Measurements from ENCODE around the gene ZCCHC7. TPM values are rescaled to one million over a fixed set of nuclear protein-coding genes. Genes with fewer than 3 reads are reported as not detected.

Gene ZCCHC7
- total and polyA plus RNA-seq, 2 donors (not counting 3 experiments of a cell fraction or from before 2014, with no cell fraction given), result 7.4 to 14.8 TPM

GRCh38 chr9:37126214-37126788 is 5.9 kb downstream of the ZCCHC7 start:
- Histone ChIP-seq H3K27ac (ENCODE audit: insufficient read depth, low read depth, low read length) (no peak overlapping the region), H3K9me1 (replicated peaks; ENCODE audit: control insufficient read depth, extremely low read depth, insufficient read depth, low read length) (peaks cover 2% of the 10 kb centered on the region), H3K4me3 (replicated peaks in 1 of 3; ENCODE audit: insufficient read depth in 1 of 3, low read depth in 1 of 3, low read length in 3 of 3) (no peak overlapping the region), H4K20me1 (replicated peaks; ENCODE audit: control insufficient read depth, extremely low read depth, insufficient read depth, low read length) (no peaks in the 10 kb centered on the region), H3K9ac (replicated peaks; ENCODE audit: extremely low read depth, insufficient read depth, low read length) (no peak overlapping the region), H3K36me3 (ENCODE audit: control insufficient read depth in 2 of 2, extremely low read depth in 1 of 2, insufficient read depth in 2 of 2, low read length in 2 of 2) (peaks cover 0 to 6% of the 10 kb centered on the region in 2 experiments), H3K4me2 (ENCODE audit: insufficient read depth, low read length) (no peak overlapping the region), H3K79me2 (ENCODE audit: control insufficient read depth, insufficient read depth, low read length) (peaks cover 49% of the 10 kb centered on the region), H3K4me1 (ENCODE audit: control insufficient read depth, extremely low read depth, insufficient read depth, low read length) (peaks cover 6% of the 10 kb centered on the region), H3K9me3 (replicated peaks; ENCODE audit: control insufficient read depth, insufficient read depth, low read length) (no peaks in the 10 kb centered on the region), H3K27me3 (ENCODE audit: control insufficient read depth in 2 of 2, insufficient read depth in 2 of 2, low read length in 2 of 2) (no peaks in the 10 kb centered on the region), H2AFZ (ENCODE audit: low read depth, low read length) (no peak overlapping the region)
- DNase-seq (ENCODE audit: low read depth, low spot score) (no peak), FAIRE-seq (peak; percentile 63)
- BruUV-seq (replicated peaks), result no TSS peak
- TF ChIP-seq MYC (IDR thresholded peaks at IDR 0.05; ENCODE audit: low read depth, low read length) (no peak), JUN (IDR thresholded peaks at IDR 0.05; ENCODE audit: borderline replicate concordance, insufficient read depth, insufficient read length, low read depth) (peak; percentile 4)
- ChIA-PET CTCF (no interaction called here), POLR2A (no interaction called here)
- dilution Hi-C loops (cut with MboI; ENCODE audit: extremely low pct_ligation_motif_present, low sequenced_read_pairs), result no loop called here
- intact Hi-C loops (cut with micrococcal nuclease), result no loop called here

GRCh38 chr9:37127018-37127417 is 6.6 kb downstream of the ZCCHC7 start:
- H3K9me3 ChIP-seq (replicated peaks; ENCODE audit: control insufficient read depth, insufficient read depth, low read length), result no peaks in the 10 kb centered on the region
- H2AFZ ChIP-seq (ENCODE audit: low read depth, low read length), result no peak overlapping the region
- dilution Hi-C loops (cut with MboI; ENCODE audit: extremely low pct_ligation_motif_present, low sequenced_read_pairs), result no loop called here
- H4K20me1 ChIP-seq (replicated peaks; ENCODE audit: control insufficient read depth, extremely low read depth, insufficient read depth, low read length), result no peaks in the 10 kb centered on the region
- H3K9ac ChIP-seq (replicated peaks; ENCODE audit: extremely low read depth, insufficient read depth, low read length), result no peak overlapping the region
- BruUV-seq (replicated peaks), result no TSS peak
- no peak for FAIRE-seq
- no peak for DNase-seq (ENCODE audit: low read depth, low spot score)
- ChIA-PET CTCF (no interaction called here), POLR2A (no interaction called here)
- no peaks in the 10 kb centered on the region for H3K27me3 ChIP-seq (ENCODE audit: control insufficient read depth in 2 of 2, insufficient read depth in 2 of 2, low read length in 2 of 2)
- no peak overlapping the region for H3K4me3 ChIP-seq (replicated peaks in 1 of 3; ENCODE audit: insufficient read depth in 1 of 3, low read depth in 1 of 3, low read length in 3 of 3)
- no peak for TF ChIP-seq CTCF (IDR thresholded peaks at IDR 0.05; ENCODE audit: extremely low read depth in 1 of 2, insufficient read depth in 1 of 2, low read depth in 1 of 2, low read length in 2 of 2)
- no peak for TF ChIP-seq JUN (IDR thresholded peaks at IDR 0.05; ENCODE audit: borderline replicate concordance, insufficient read depth, insufficient read length, low read depth)
- TF ChIP-seq MAX (IDR thresholded peaks at IDR 0.05; ENCODE audit: insufficient read depth, insufficient read length), result no peak
- no peak for TF ChIP-seq POLR2AphosphoS5 (IDR thresholded peaks at IDR 0.05; ENCODE audit: insufficient read depth, low read depth, low read length)
- no peak for TF ChIP-seq EZH2 (IDR thresholded peaks at IDR 0.05; ENCODE audit: borderline replicate concordance, low read depth, low read length, severe bottlenecking)
- TF ChIP-seq FOS (IDR thresholded peaks at IDR 0.05; ENCODE audit: borderline replicate concordance, insufficient read depth, low read length), result no peak
- no peak for TF ChIP-seq MYC (IDR thresholded peaks at IDR 0.05; ENCODE audit: low read depth, low read length)
- no peak for TF ChIP-seq POLR2A (IDR thresholded peaks at IDR 0.05; ENCODE audit: low read depth, low read length)
- no peak for TF ChIP-seq GATA2 (IDR thresholded peaks at IDR 0.05; ENCODE audit: insufficient read depth, insufficient read length, low read depth, low read length)
- H3K9me1 ChIP-seq (replicated peaks; ENCODE audit: control insufficient read depth, extremely low read depth, insufficient read depth, low read length), result no peaks in the 10 kb centered on the region
- H3K4me1 ChIP-seq (ENCODE audit: control insufficient read depth, extremely low read depth, insufficient read depth, low read length), result peaks cover 2% of the 10 kb centered on the region
- H3K27ac ChIP-seq (ENCODE audit: insufficient read depth, low read depth, low read length), result no peak overlapping the region
- peaks cover 0 to 6% of the 10 kb centered on the region in 2 experiments for H3K36me3 ChIP-seq (ENCODE audit: control insufficient read depth in 2 of 2, extremely low read depth in 1 of 2, insufficient read depth in 2 of 2, low read length in 2 of 2)
- H3K79me2 ChIP-seq (ENCODE audit: control insufficient read depth, insufficient read depth, low read length), result peaks cover 45% of the 10 kb centered on the region
- no peak overlapping the region for H3K4me2 ChIP-seq (ENCODE audit: insufficient read depth, low read length)
- intact Hi-C loops (cut with micrococcal nuclease), result no loop called here
